A673 (cell line): ENCODE results near the gene TRMO.

ENCODE experiments used
- CTCF ChIP-seq: fragments of 300-800, 200-600 bp; sonication (generic); conservative IDR thresholded peaks from 2 replicates; pipeline ENCODE4 v1.5.1; 2017; ENCODE audit warnings: low read depth, mild to moderate bottlenecking, antibody characterized with exemption, low read length, moderate library complexity, mixed read lengths
- EZH2 ChIP-seq: fragments of 200-600 bp; sonication (generic); IDR thresholded peaks from 2 replicates; pipeline ENCODE4 v1.6.1; 2017; ENCODE audit warnings: borderline replicate concordance, low read depth, mild to moderate bottlenecking, mixed read lengths, antibody characterized with exemption, low read length; ENCODE audit not compliant: poor library complexity, severe bottlenecking

- TF ChIP-seq EZH2 (no peak), CTCF (no peak)
Measured at GRCh38 chr9:97910357-97910756, 11.9 kb downstream of the TRMO start.
